Neural progenitor cell (in vitro differentiated cells): ENCODE results near the gene TP63. TPM values are rescaled to one million over a fixed set of nuclear protein-coding genes. Genes with fewer than 3 reads are reported as not detected.

ENCODE experiments used
- DNase-seq: peaks from one replicate; pipeline ENCODE4 v3.0.0-alpha.2; 2016; ENCODE audit warnings: low spot score
- H2AFZ ChIP-seq: fragments of 200-600 bp; sonication (generic); replicated peaks from 2 replicates; pipeline ENCODE4 v1.6.1; 2016; ENCODE audit warnings: antibody characterized with exemption
- H3F3A ChIP-seq: fragments of 200-600 bp; sonication (generic); 2 replicates; pipeline ENCODE4 v1.6.1; 2016; ENCODE audit warnings: antibody characterized with exemption, low read depth
- H3K27ac ChIP-seq: fragments of 200-600 bp; sonication (generic); 2 replicates; pipeline ENCODE4 v1.5.1; 2016; ENCODE audit warnings: mild to moderate bottlenecking
- H3K27me3 ChIP-seq: fragments of 200-600 bp; sonication (generic); 2 replicates; pipeline ENCODE4 v1.6.1; 2016; ENCODE audit warnings: mild to moderate bottlenecking, moderate library complexity
- H3K36me3 ChIP-seq: fragments of 200-600 bp; sonication (generic); 2 replicates; pipeline ENCODE4 v1.5.1; 2016
- H3K4me1 ChIP-seq: fragments of 200-600 bp; sonication (generic); 2 replicates; pipeline ENCODE4 v1.6.1; 2016; ENCODE audit warnings: mixed run types
- H3K4me2 ChIP-seq: fragments of 200-600 bp; sonication (generic); 2 replicates; pipeline ENCODE4 v1.6.1; 2016
- H3K4me3 ChIP-seq: fragments of 200-600 bp; sonication (generic); 2 replicates; pipeline ENCODE4 v1.5.1; 2016
- H3K79me2 ChIP-seq: fragments of 200-600 bp; sonication (generic); 2 replicates; pipeline ENCODE4 v1.6.1; 2016; ENCODE audit warnings: low read depth
- H3K9ac ChIP-seq: fragments of 200-600 bp; sonication (generic); 2 replicates; pipeline ENCODE4 v1.6.1; 2016
- H3K9me3 ChIP-seq: fragments of 200-600 bp; sonication (generic); 2 replicates; pipeline ENCODE4 v1.5.1; 2016; ENCODE audit warnings: low read depth
- H4K20me1 ChIP-seq: fragments of 200-600 bp; sonication (generic); 2 replicates; pipeline ENCODE4 v1.6.1; 2016; ENCODE audit warnings: low read depth
- H3K27ac Mint-ChIP-seq: 3 replicates; pipeline ENCODE4 v1.8.0; 2021; ENCODE audit warnings: mixed read lengths
- H3K27me3 Mint-ChIP-seq: 2 replicates; pipeline ENCODE4 v1.8.0; 2022; ENCODE audit warnings: low read depth, mild to moderate bottlenecking, inconsistent platforms, moderate library complexity, mixed read lengths; ENCODE audit not compliant: insufficient read depth
- H3K36me3 Mint-ChIP-seq: 3 replicates; pipeline ENCODE4 v1.8.0; 2021; ENCODE audit warnings: mixed read lengths
- H3K4me1 Mint-ChIP-seq: 3 replicates; pipeline ENCODE4 v1.8.0; 2021; ENCODE audit warnings: mixed read lengths
- H3K4me3 Mint-ChIP-seq: 3 replicates; pipeline ENCODE4 v1.8.0; 2021; ENCODE audit warnings: mild to moderate bottlenecking, moderate library complexity, mixed read lengths
- H3K9me3 Mint-ChIP-seq: 3 replicates; pipeline ENCODE4 v1.8.0; 2020; ENCODE audit warnings: mixed read lengths
- EZH2 ChIP-seq: fragments of 200-600 bp; sonication (generic); IDR thresholded peaks from 2 replicates; pipeline ENCODE4 v1.6.1; 2017; ENCODE audit warnings: antibody characterized with exemption, mild to moderate bottlenecking, moderate library complexity
- EZH2phosphoT487 ChIP-seq: fragments of 200-600 bp; sonication (generic); IDR thresholded peaks from 2 replicates; pipeline ENCODE4 v1.6.1; 2017; ENCODE audit warnings: antibody characterized with exemption
- total RNA-seq: library from RNA; depleted of rRNA; stranded (reverse); fragments of >200 nt; gene quantifications from 2 replicates; pipeline ENCODE4 v1.2.3, GENCODE V29; 2015; ENCODE audit warnings: low replicate concordance
- TF ChIP-seq, protein P1 (sequence below): fragments of 200-600 bp; sonication (generic); IDR thresholded peaks from 2 replicates; pipeline ENCODE4 v1.5.1; 2017; ENCODE audit warnings: antibody characterized with exemption, mild to moderate bottlenecking

Gene TP63
- total RNA-seq, 1 donor from 2014 or later: 0.62 TPM

DNA sequence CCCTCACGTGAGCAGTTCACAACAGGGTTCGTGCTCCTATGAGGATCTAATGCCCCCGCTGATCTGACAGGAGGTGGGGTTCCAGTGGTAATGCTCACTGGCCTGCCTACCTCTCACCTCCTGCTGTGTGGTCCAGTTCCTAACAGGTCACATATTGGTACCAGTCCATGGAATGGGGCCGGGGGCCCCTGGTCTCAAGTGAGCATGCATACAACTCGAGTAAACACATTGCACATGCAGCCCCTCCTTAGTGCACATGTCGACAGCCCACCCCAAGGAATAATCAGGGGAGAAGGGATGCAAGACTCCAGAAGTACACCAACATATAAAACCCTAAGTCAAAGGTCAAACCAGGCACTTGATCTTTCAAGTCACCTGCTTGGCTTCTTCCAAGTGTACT is 127.0 kb downstream of the TP63 start:
- Histone ChIP-seq H3K9ac (no peak overlapping the region), H3F3A (no peaks in the 10 kb centered on the region), H2AFZ (no peak overlapping the region), H3K9me3 (no peaks in the 10 kb centered on the region), H3K4me3 (no peak overlapping the region), H3K4me2 (no peak overlapping the region), H3K36me3 (no peaks in the 10 kb centered on the region), H3K4me1 (no peaks in the 10 kb centered on the region), H3K79me2 (no peaks in the 10 kb centered on the region), H4K20me1 (no peaks in the 10 kb centered on the region), H3K27me3 (no peaks in the 10 kb centered on the region), H3K27ac (no peak overlapping the region)
- Mint-ChIP-seq H3K36me3 (no peaks in the 10 kb centered on the region), H3K4me1 (no peaks in the 10 kb centered on the region), H3K27ac (no peak overlapping the region), H3K27me3 (peaks cover 3% of the 10 kb centered on the region), H3K4me3 (no peak overlapping the region), H3K9me3 (peaks cover 5% of the 10 kb centered on the region)
- TF ChIP-seq EZH2phosphoT487: no peak
- TF ChIP-seq, protein P1, sequence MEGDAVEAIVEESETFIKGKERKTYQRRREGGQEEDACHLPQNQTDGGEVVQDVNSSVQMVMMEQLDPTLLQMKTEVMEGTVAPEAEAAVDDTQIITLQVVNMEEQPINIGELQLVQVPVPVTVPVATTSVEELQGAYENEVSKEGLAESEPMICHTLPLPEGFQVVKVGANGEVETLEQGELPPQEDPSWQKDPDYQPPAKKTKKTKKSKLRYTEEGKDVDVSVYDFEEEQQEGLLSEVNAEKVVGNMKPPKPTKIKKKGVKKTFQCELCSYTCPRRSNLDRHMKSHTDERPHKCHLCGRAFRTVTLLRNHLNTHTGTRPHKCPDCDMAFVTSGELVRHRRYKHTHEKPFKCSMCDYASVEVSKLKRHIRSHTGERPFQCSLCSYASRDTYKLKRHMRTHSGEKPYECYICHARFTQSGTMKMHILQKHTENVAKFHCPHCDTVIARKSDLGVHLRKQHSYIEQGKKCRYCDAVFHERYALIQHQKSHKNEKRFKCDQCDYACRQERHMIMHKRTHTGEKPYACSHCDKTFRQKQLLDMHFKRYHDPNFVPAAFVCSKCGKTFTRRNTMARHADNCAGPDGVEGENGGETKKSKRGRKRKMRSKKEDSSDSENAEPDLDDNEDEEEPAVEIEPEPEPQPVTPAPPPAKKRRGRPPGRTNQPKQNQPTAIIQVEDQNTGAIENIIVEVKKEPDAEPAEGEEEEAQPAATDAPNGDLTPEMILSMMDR: no peak
- no peak for TF ChIP-seq EZH2
- DNase-seq: no peak

DNA sequence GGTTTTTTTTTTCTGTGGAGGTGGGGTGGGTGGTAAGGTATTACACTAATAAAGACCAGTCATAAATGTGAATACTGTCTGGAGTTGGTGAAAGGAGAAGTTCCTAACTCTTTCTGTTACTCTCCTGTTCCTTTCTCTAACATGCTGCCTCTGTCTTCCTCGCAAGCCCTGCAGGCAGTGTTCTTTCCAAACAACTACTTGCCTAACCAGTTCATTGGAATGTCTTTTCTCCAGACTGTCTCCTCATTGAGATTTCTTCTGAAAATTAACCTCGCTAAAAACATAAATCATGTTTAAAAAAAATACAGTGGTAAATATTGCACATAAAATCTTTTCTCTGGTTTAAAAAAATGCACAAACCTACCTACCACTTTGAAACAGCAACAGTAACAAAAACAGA is 135.2 kb downstream of the TP63 start:
- Histone ChIP-seq H3K9ac (no peak overlapping the region), H3K9me3 (no peaks in the 10 kb centered on the region), H3F3A (no peaks in the 10 kb centered on the region), H3K27me3 (peaks cover 16% of the 10 kb centered on the region), H3K36me3 (no peaks in the 10 kb centered on the region), H3K4me2 (peak overlapping the region; percentile 49), H3K27ac (no peak overlapping the region), H4K20me1 (no peaks in the 10 kb centered on the region), H3K79me2 (no peaks in the 10 kb centered on the region), H2AFZ (peak overlapping the region; percentile 13), H3K4me3 (no peak overlapping the region), H3K4me1 (peaks cover 5% of the 10 kb centered on the region)
- no peaks in the 10 kb centered on the region for H3K27me3 Mint-ChIP-seq
- no peak overlapping the region for H3K27ac Mint-ChIP-seq
- no peak for DNase-seq
- no peak overlapping the region for H3K4me3 Mint-ChIP-seq
- H3K36me3 Mint-ChIP-seq: no peaks in the 10 kb centered on the region
- H3K4me1 Mint-ChIP-seq: peaks cover 4% of the 10 kb centered on the region
- TF ChIP-seq EZH2: no peak
- TF ChIP-seq, protein P1: no peak
- H3K9me3 Mint-ChIP-seq: peaks cover 5% of the 10 kb centered on the region

GRCh38 chr3:189771842-189772450 is 140.8 kb downstream of the TP63 start:
- peaks cover 9% of the 10 kb centered on the region for H3K4me1 ChIP-seq
- no peaks in the 10 kb centered on the region for H3K9me3 ChIP-seq
- H3K36me3 ChIP-seq: no peaks in the 10 kb centered on the region
- H3K4me3 Mint-ChIP-seq: no peak overlapping the region
- peaks cover 72% of the 10 kb centered on the region for H3K27me3 ChIP-seq
- peaks cover 15% of the 10 kb centered on the region for H3K4me1 Mint-ChIP-seq
- no peak overlapping the region for H3K4me3 ChIP-seq
- no peak overlapping the region for H2AFZ ChIP-seq
- peaks cover 12% of the 10 kb centered on the region for H3F3A ChIP-seq
- no peak overlapping the region for H3K27ac Mint-ChIP-seq
- no peak overlapping the region for H3K27ac ChIP-seq
- no peak for TF ChIP-seq EZH2phosphoT487
- TF ChIP-seq, protein P1: no peak
- TF ChIP-seq EZH2: no peak
- no peaks in the 10 kb centered on the region for H3K36me3 Mint-ChIP-seq
- no peak for DNase-seq
- H3K9me3 Mint-ChIP-seq: no peaks in the 10 kb centered on the region
- no peak overlapping the region for H3K9ac ChIP-seq
- H3K4me2 ChIP-seq: no peak overlapping the region
- H4K20me1 ChIP-seq: peaks cover 4% of the 10 kb centered on the region
- no peaks in the 10 kb centered on the region for H3K27me3 Mint-ChIP-seq
- no peaks in the 10 kb centered on the region for H3K79me2 ChIP-seq
